Kidney (tissue), 14 donors: ENCODE data around the gene POMT2. TPM values are rescaled to one million over a fixed set of nuclear protein-coding genes. Genes with fewer than 3 reads are reported as not detected.

Experiments
- DNase-seq, 5 donors: peaks; one replicate each; pipeline ENCODE4 v3.0.0-alpha.2; 2013 to 2020
- FAIRE-seq: peaks from 2 replicates; lab custom pipeline; 2012; peaks lifted over from hg19 to GRCh38; lab: Jason Lieb, UNC
- H3K27ac ChIP-seq, 2 donors: one replicate each; pipeline ENCODE4 v1.7.0; 2013; ENCODE audit warnings: low read depth in 2 of 2, low read length in 2 of 2, inconsistent platforms in 1 of 2
- H3K27me3 ChIP-seq: one replicate; pipeline ENCODE4 v1.7.1; 2013; ENCODE audit warnings: low read length, inconsistent platforms; ENCODE audit not compliant: control insufficient read depth, insufficient read depth
- H3K36me3 ChIP-seq, 3 donors: one replicate each; pipeline versions ENCODE4 v1.7.0 to v1.7.1; 2013; ENCODE audit warnings: low read length in 3 of 3, control low read depth in 1 of 3, inconsistent platforms in 1 of 3; ENCODE audit not compliant: insufficient read depth in 3 of 3, control insufficient read depth in 2 of 3
- H3K4me1 ChIP-seq, 3 donors: one replicate each; pipeline versions ENCODE4 v1.7.0 to v1.7.1; 2013; ENCODE audit warnings: low read length in 3 of 3, inconsistent platforms in 1 of 3, low read depth in 1 of 3; ENCODE audit not compliant: control insufficient read depth in 2 of 3, insufficient read depth in 2 of 3
- H3K4me3 ChIP-seq, 3 donors: one replicate each; pipeline versions ENCODE4 v1.7.0 to v1.8.1; 2013; ENCODE audit warnings: low read length in 3 of 3, control low read depth in 1 of 3, inconsistent platforms in 1 of 3
- H3K9ac ChIP-seq, 3 donors: one replicate each; pipeline versions ENCODE4 v1.7.0 to v1.7.1; 2013; ENCODE audit warnings: low read length in 3 of 3, control low read depth in 1 of 3, inconsistent platforms in 1 of 3
- H3K9me3 ChIP-seq, 3 donors: one replicate each; pipeline versions ENCODE4 v1.7.0 to v1.7.1; 2013; ENCODE audit warnings: low read length in 3 of 3, control low read depth in 1 of 3, inconsistent platforms in 1 of 3; ENCODE audit not compliant: control insufficient read depth in 2 of 3, insufficient read depth in 1 of 3
- CTCF ChIP-seq: IDR thresholded peaks from 3 replicates; pipeline ENCODE4 v1.5.1; 2012; ENCODE audit warnings: mild to moderate bottlenecking, moderate library complexity, borderline replicate concordance; ENCODE audit not compliant: insufficient read depth; ENCODE audit errors: extremely low read depth
- intact Hi-C: fragments of 100-400 bp; cut with DNase I; formaldehyde crosslinking; loops from one replicate; pipeline ENCODE4 v1.11.1; 2022
- polyA plus RNA-seq: library from polyadenylated mRNA; stranded (reverse); fragments of 350-450 nt; fragmentation: Illumina TruSeq; extraction: RNeasy Lipid Tissue Mini Kit (QIAGEN cat#74804); gene quantifications from one replicate; pipeline ENCODE4 v1.2.3, GENCODE V29; 2014; ENCODE audit warnings: low read depth, low replicate concordance; ENCODE audit not compliant: insufficient read depth
- total RNA-seq: library from RNA; stranded (reverse); fragmentation: NEBNext Ultra II Directional; extraction: Animal tissue kit (Norgen Biotek cat#: 25700); gene quantifications from one replicate; pipeline ENCODE4 v1.2.1, GENCODE V29; 2021
- donor health status: control.
- donor health status: control.
- donor health status: control.
- donor health status: control.
- donor health status: control.
- donor health status: DM: yes; HTN: yes; CAD: no.
- donor health status: Normal renal cell carcinoma (clear cell type).

POMT2 gene
- total and polyA plus RNA-seq, 2 donors from 2014 or later: 18.2 to 34.7 TPM

GRCh38 chr14:77279719-77280118 lies 41.0 kb downstream of the POMT2 start:
- H3K4me1 ChIP-seq: no peaks in the 10 kb centered on the region
- H3K4me3 ChIP-seq: no peak overlapping the region
- H3K9ac ChIP-seq: no peak overlapping the region
- intact Hi-C loops: no loop called here
- H3K36me3 ChIP-seq: peaks cover 0 to 36% (median 16%) of the 10 kb centered on the region in 3 donors
- no peaks in the 10 kb centered on the region for H3K27me3 ChIP-seq
- FAIRE-seq: no peak
- no peak for TF ChIP-seq CTCF
- no peak for DNase-seq
- no peak overlapping the region for H3K27ac ChIP-seq
- no peaks in the 10 kb centered on the region for H3K9me3 ChIP-seq

- Histone ChIP-seq H3K36me3 (peaks cover 0 to 31% (median 8%) of the 10 kb centered on the region in 3 donors), H3K4me3 (no peak overlapping the region), H3K9ac (no peak overlapping the region), H3K27ac (no peak overlapping the region), H3K4me1 (no peaks in the 10 kb centered on the region), H3K9me3 (peaks cover 0 to 7% (median 0%) of the 10 kb centered on the region in 3 donors), H3K27me3 (no peaks in the 10 kb centered on the region)
- no peak for FAIRE-seq
- no peak for TF ChIP-seq CTCF
- DNase-seq: no peak
- intact Hi-C loops: no loop called here
Measured at GRCh38 chr14:77278461-77279230, 42.0 kb downstream of the POMT2 start.

GRCh38 chr14:77276959-77277358 lies 43.7 kb downstream of the POMT2 start:
- H3K4me1 ChIP-seq: no peaks in the 10 kb centered on the region
- H3K27ac ChIP-seq: no peak overlapping the region
- H3K4me3 ChIP-seq: no peak overlapping the region
- H3K9me3 ChIP-seq: peaks cover 0 to 10% (median 0%) of the 10 kb centered on the region in 3 donors
- intact Hi-C loops: no loop called here
- no peaks in the 10 kb centered on the region for H3K27me3 ChIP-seq
- no peak for TF ChIP-seq CTCF
- peaks cover 0 to 18% (median 4%) of the 10 kb centered on the region in 3 donors for H3K36me3 ChIP-seq
- no peak overlapping the region for H3K9ac ChIP-seq
- DNase-seq (no peak), FAIRE-seq (no peak)
